Thyroid gland (tissue), 4 donors: ENCODE data around the gene TRABD2B. TPM values are rescaled to one million over a fixed set of nuclear protein-coding genes. Genes with fewer than 3 reads are reported as not detected.

Source experiments
- DNase-seq, 2 donors: peaks; one replicate each; pipeline ENCODE4 v3.0.0-alpha.2; 2019
- H3K27ac ChIP-seq, 3 donors: fragments of 200-600 bp; sonication (generic); 1 replicate in 2 of 3; 2 replicates in 1 of 3; pipeline ENCODE4 v1.5.1; 2016 to 2019; ENCODE audit warnings: mild to moderate bottlenecking in 1 of 3, moderate library complexity in 1 of 3
- H3K27me3 ChIP-seq: fragments of 200-600 bp; sonication (generic); one replicate; pipeline ENCODE4 v1.5.1; 2019
- H3K36me3 ChIP-seq, 2 donors: fragments of 200-600 bp; sonication (generic); one replicate each; pipeline ENCODE4 v1.5.1; 2016 to 2019
- H3K4me1 ChIP-seq, 2 donors: fragments of 200-600 bp; sonication (generic); one replicate each; pipeline ENCODE4 v1.5.1; 2017 to 2019
- H3K4me3 ChIP-seq, 3 donors: fragments of 200-600 bp; sonication (generic); replicated peaks in 1 of 3; 1 replicate in 2 of 3; 2 replicates in 1 of 3; pipeline ENCODE4 v1.5.1; 2016; ENCODE audit warnings: mild to moderate bottlenecking in 1 of 3
- H3K9me3 ChIP-seq: fragments of 200-600 bp; sonication (generic); one replicate; pipeline ENCODE4 v1.5.1; 2017
- POLR2A ChIP-seq, 2 donors: fragments of 450-650 bp; IDR thresholded peaks; one replicate each; pipeline ENCODE4 v1.6.1; 2017; ENCODE audit warnings: antibody characterized with exemption in 2 of 2, mild to moderate bottlenecking in 2 of 2, moderate library complexity in 1 of 2
- WGBS, 2 donors: methylation state at CpG; one replicate each; pipeline ENCODE4 v1.1.5; 2017; 5-methylcytosine and 5-hydroxymethylcytosine counted together
- intact Hi-C: fragments of 100-400 bp; cut with DNase I; formaldehyde crosslinking; loops from one replicate; pipeline ENCODE4 v1.15.1; 2023
- total RNA-seq, 4 donors: library from RNA; depleted of rRNA; stranded (reverse); fragments of >200 nt; gene quantifications; one replicate each; pipeline ENCODE4 v1.2.3, GENCODE V29; 2016
- TF ChIP-seq, protein P1 (sequence below), 6 experiments: fragments of 200-600 bp in 3 of 6; fragments of 450-650 bp in 3 of 6; sonication (generic) in 3 of 6; IDR thresholded peaks; one replicate each; pipeline ENCODE4 v1.5.1; 2016 to 2019; ENCODE audit warnings: antibody characterized with exemption in 6 of 6, mild to moderate bottlenecking in 2 of 6, inconsistent platforms in 1 of 6, moderate library complexity in 1 of 6

Gene TRABD2B
- total RNA-seq, 4 donors from 2014 or later, result 0.34 to 1.1 (median 0.63) TPM

- no peak for TF ChIP-seq POLR2A (IDR thresholded peaks at IDR 0.05)
- TF ChIP-seq, protein P1, sequence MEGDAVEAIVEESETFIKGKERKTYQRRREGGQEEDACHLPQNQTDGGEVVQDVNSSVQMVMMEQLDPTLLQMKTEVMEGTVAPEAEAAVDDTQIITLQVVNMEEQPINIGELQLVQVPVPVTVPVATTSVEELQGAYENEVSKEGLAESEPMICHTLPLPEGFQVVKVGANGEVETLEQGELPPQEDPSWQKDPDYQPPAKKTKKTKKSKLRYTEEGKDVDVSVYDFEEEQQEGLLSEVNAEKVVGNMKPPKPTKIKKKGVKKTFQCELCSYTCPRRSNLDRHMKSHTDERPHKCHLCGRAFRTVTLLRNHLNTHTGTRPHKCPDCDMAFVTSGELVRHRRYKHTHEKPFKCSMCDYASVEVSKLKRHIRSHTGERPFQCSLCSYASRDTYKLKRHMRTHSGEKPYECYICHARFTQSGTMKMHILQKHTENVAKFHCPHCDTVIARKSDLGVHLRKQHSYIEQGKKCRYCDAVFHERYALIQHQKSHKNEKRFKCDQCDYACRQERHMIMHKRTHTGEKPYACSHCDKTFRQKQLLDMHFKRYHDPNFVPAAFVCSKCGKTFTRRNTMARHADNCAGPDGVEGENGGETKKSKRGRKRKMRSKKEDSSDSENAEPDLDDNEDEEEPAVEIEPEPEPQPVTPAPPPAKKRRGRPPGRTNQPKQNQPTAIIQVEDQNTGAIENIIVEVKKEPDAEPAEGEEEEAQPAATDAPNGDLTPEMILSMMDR (IDR thresholded peaks at IDR 0.05), result no peak
- Histone ChIP-seq H3K4me3 (no peak overlapping the region), H3K27me3 (no peaks in the 10 kb centered on the region), H3K9me3 (no peaks in the 10 kb centered on the region), H3K4me1 (peaks cover 0 to 4% of the 10 kb centered on the region in 2 donors), H3K36me3 (no peaks in the 10 kb centered on the region), H3K27ac (no peak overlapping the region)
- intact Hi-C loops, result no loop called here
- WGBS, 2 donors, result 33 to 47% methylated on average over 4 of the region's 4 CpGs
- DNase-seq, result peak in 1 of 2 donors; percentile 1
Observed at GRCh38 chr1:47944561-47944960, 52.6 kb downstream of the TRABD2B start.

GRCh38 chr1:47942240-47942629, 55.0 kb downstream of the TRABD2B start:
- no peak overlapping the region for H3K4me3 ChIP-seq
- H3K9me3 ChIP-seq, result no peaks in the 10 kb centered on the region
- H3K4me1 ChIP-seq, result peaks cover 0 to 4% of the 10 kb centered on the region in 2 donors
- no peaks in the 10 kb centered on the region for H3K36me3 ChIP-seq
- 45 to 51% methylated on average over 2 to 3 of the region's 3 CpGs for WGBS, 2 donors
- TF ChIP-seq, protein P1 (IDR thresholded peaks at IDR 0.05), result no peak
- no peak for TF ChIP-seq POLR2A (IDR thresholded peaks at IDR 0.05)
- intact Hi-C loops, result no loop called here
- no peak for DNase-seq
- H3K27ac ChIP-seq, result no peak overlapping the region
- no peaks in the 10 kb centered on the region for H3K27me3 ChIP-seq

DNA sequence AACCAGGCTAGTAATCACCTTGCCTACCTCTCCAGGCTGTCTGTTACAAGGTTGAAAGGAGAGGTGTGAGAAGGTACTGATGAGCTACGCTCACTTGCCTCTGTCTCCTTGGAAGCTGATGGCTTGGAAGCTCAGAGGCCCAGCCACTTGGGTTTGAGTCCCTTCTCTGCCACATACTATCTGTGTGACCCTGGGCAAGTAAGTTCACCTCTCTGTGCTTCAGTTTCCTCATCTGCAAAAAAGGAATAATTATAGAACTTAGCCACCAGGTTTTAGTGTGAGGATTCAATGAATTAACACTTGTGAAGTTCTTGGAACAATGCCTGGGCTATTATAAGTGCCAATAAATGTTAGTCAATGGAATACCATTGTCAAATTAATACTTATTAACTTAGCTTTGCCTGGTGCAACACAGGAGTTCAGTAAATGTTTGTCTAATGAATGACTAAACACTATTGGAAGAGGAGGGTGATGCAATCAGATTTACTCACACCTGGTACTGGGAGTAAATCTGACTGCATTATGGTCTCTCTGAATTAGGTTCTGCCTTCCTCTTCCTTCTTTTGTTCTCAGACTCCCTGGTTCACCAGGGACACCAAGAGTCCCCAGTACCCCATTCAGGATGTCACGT, 55.5 kb downstream of the TRABD2B start:
- Histone ChIP-seq H3K4me3 (no peak overlapping the region), H3K36me3 (no peaks in the 10 kb centered on the region), H3K4me1 (peaks cover 0 to 4% of the 10 kb centered on the region in 2 donors), H3K9me3 (no peaks in the 10 kb centered on the region), H3K27ac (no peak overlapping the region), H3K27me3 (no peaks in the 10 kb centered on the region)
- intact Hi-C loops, result no loop called here
- no peak for DNase-seq
- no peak for TF ChIP-seq POLR2A (IDR thresholded peaks at IDR 0.05)
- TF ChIP-seq, protein P1 (IDR thresholded peaks at IDR 0.05), result no peak
- WGBS, 2 donors, result 83 to 87% methylated on average over 2 of the region's 2 CpGs

- WGBS, 2 donors, result 49 to 54% methylated on average over 5 of the region's 5 CpGs
- DNase-seq, result no peak
- H3K27ac ChIP-seq, result no peak overlapping the region
- no peaks in the 10 kb centered on the region for H3K9me3 ChIP-seq
- intact Hi-C loops, result no loop called here
- TF ChIP-seq POLR2A (IDR thresholded peaks at IDR 0.05), result no peak
- TF ChIP-seq, protein P1 (IDR thresholded peaks at IDR 0.05), result no peak
- H3K4me3 ChIP-seq, result no peak overlapping the region
- peaks cover 0 to 4% of the 10 kb centered on the region in 2 donors for H3K4me1 ChIP-seq
- H3K27me3 ChIP-seq, result no peaks in the 10 kb centered on the region
- no peaks in the 10 kb centered on the region for H3K36me3 ChIP-seq
Observed at GRCh38 chr1:47940779-47941178, 56.4 kb downstream of the TRABD2B start.

GRCh38 chr1:47940326-47940725, 56.9 kb downstream of the TRABD2B start:
- 78 to 89% methylated on average over 8 of the region's 8 CpGs for WGBS, 2 donors
- TF ChIP-seq, protein P1 (IDR thresholded peaks at IDR 0.05), result no peak
- TF ChIP-seq POLR2A (IDR thresholded peaks at IDR 0.05), result no peak
- no peak for DNase-seq
- intact Hi-C loops, result no loop called here
- Histone ChIP-seq H3K36me3 (no peaks in the 10 kb centered on the region), H3K9me3 (no peaks in the 10 kb centered on the region), H3K4me3 (no peak overlapping the region), H3K4me1 (peaks cover 0 to 4% of the 10 kb centered on the region in 2 donors), H3K27ac (no peak overlapping the region), H3K27me3 (no peaks in the 10 kb centered on the region)
